Umbilical cord (tissue), 2 donors: ENCODE measurements around the gene RRAD. TPM values are rescaled to one million over a fixed set of nuclear protein-coding genes. Genes with fewer than 3 reads are reported as not detected.
A peak's percentile ranks its signal among the peaks of the same experiment; 100 is the strongest.
"Not testable (repeated sequence)": the region's sequence is repeated elsewhere in the genome, so short reads cannot be mapped to it uniquely, and the experiment has no call there.

Experiments
- DNase-seq: peaks from one replicate; pipeline ENCODE4 v3.0.0-alpha.2; 2015; ENCODE audit warnings: low spot score
- total RNA-seq: library from RNA; depleted of rRNA; stranded (reverse); fragments of >200 nt; gene quantifications from one replicate; pipeline ENCODE4 v1.2.3, GENCODE V29; 2014; ENCODE audit warnings: low replicate concordance; ENCODE audit not compliant: insufficient read depth

Gene RRAD
- total RNA-seq, 1 donor from 2014 or later, result 19.0 TPM

GRCh38 chr16:66950971-66951790 is 25.8 kb upstream of the RRAD start:
- DNase-seq, result no peak

GRCh38 chr16:66950437-66950836 is 25.1 kb upstream of the RRAD start:
- DNase-seq, result no peak

- no peak for DNase-seq
Observed at GRCh38 chr16:66949472-66949871, 24.1 kb upstream of the RRAD start.

GRCh38 chr16:66948837-66949225 is 23.5 kb upstream of the RRAD start:
- DNase-seq, result no peak

- no peak for DNase-seq
Observed at GRCh38 chr16:66948134-66948836, 22.9 kb upstream of the RRAD start.

- peak; percentile 89 for DNase-seq
Observed at GRCh38 chr16:66947302-66948065, 22.1 kb upstream of the RRAD start.

GRCh38 chr16:66946974-66947301 is 21.6 kb upstream of the RRAD start:
- no peak for DNase-seq

GRCh38 chr16:66946541-66946940 is 21.2 kb upstream of the RRAD start:
- DNase-seq, result no peak

- DNase-seq, result no peak
Observed at GRCh38 chr16:66945939-66946338, 20.6 kb upstream of the RRAD start.

- not testable (repeated sequence) for DNase-seq
Observed at GRCh38 chr16:66944971-66945370, 19.6 kb upstream of the RRAD start.

- DNase-seq, result no peak
Observed at GRCh38 chr16:66944054-66944441, 18.7 kb upstream of the RRAD start.

- no peak for DNase-seq
Observed at GRCh38 chr16:66943426-66944053, 18.2 kb upstream of the RRAD start.

- no peak for DNase-seq
Observed at GRCh38 chr16:66942981-66943380, 17.6 kb upstream of the RRAD start.

GRCh38 chr16:66940236-66940635 is 14.9 kb upstream of the RRAD start:
- no peak for DNase-seq

- no peak for DNase-seq
Observed at GRCh38 chr16:66939366-66939765, 14.0 kb upstream of the RRAD start.

GRCh38 chr16:66937725-66938337 is 12.5 kb upstream of the RRAD start:
- no peak for DNase-seq

GRCh38 chr16:66936889-66937554 is 11.7 kb upstream of the RRAD start:
- no peak for DNase-seq

GRCh38 chr16:66936462-66936861 is 11.1 kb upstream of the RRAD start:
- no peak for DNase-seq

- peak; percentile 33 for DNase-seq
Observed at GRCh38 chr16:66935314-66936011, 10.1 kb upstream of the RRAD start, which contains the start of gene CES2. Gene CES2 (plus strand): TSS chr16:66935516. CDS start chr16:66935636, 120 bp downstream.

GRCh38 chr16:66934839-66935313 is 9.5 kb upstream of the RRAD start:
- not testable (repeated sequence) for DNase-seq
